GM12892 (cell line): ENCODE measurements around the gene C19orf12.

ENCODE experiments used
- POLR2A ChIP-seq: IDR thresholded peaks from 2 replicates; pipeline ENCODE4 v1.6.1; 2011; ENCODE audit warnings: low read depth, low read length, control low read depth
- POLR2AphosphoS5 ChIP-seq: IDR thresholded peaks from 2 replicates; pipeline ENCODE4 v1.6.1; 2011; ENCODE audit warnings: low read depth, low read length, control low read depth
- TAF1 ChIP-seq: IDR thresholded peaks from 2 replicates; pipeline ENCODE4 v1.6.1; 2011; ENCODE audit warnings: low read depth, mild to moderate bottlenecking, control low read depth, low read length, borderline replicate concordance

- TF ChIP-seq POLR2A (no peak), POLR2AphosphoS5 (no peak), TAF1 (no peak)
Observed at GRCh38 chr19:29714371-29714952, 599 bp downstream of the C19orf12 start.
